SIG-M5 (cell line): ENCODE measurements around the gene SEC63.
"Not testable (repeated sequence)": the region's sequence is repeated elsewhere in the genome, so short reads cannot be mapped to it uniquely, and the experiment has no call there.

Experiments used
- DNase-seq: peaks from one replicate; lab custom pipeline; 2025; lab: John Stamatoyannopoulos, UW

SEC63 gene, protein sequence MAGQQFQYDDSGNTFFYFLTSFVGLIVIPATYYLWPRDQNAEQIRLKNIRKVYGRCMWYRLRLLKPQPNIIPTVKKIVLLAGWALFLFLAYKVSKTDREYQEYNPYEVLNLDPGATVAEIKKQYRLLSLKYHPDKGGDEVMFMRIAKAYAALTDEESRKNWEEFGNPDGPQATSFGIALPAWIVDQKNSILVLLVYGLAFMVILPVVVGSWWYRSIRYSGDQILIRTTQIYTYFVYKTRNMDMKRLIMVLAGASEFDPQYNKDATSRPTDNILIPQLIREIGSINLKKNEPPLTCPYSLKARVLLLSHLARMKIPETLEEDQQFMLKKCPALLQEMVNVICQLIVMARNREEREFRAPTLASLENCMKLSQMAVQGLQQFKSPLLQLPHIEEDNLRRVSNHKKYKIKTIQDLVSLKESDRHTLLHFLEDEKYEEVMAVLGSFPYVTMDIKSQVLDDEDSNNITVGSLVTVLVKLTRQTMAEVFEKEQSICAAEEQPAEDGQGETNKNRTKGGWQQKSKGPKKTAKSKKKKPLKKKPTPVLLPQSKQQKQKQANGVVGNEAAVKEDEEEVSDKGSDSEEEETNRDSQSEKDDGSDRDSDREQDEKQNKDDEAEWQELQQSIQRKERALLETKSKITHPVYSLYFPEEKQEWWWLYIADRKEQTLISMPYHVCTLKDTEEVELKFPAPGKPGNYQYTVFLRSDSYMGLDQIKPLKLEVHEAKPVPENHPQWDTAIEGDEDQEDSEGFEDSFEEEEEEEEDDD

DNA sequence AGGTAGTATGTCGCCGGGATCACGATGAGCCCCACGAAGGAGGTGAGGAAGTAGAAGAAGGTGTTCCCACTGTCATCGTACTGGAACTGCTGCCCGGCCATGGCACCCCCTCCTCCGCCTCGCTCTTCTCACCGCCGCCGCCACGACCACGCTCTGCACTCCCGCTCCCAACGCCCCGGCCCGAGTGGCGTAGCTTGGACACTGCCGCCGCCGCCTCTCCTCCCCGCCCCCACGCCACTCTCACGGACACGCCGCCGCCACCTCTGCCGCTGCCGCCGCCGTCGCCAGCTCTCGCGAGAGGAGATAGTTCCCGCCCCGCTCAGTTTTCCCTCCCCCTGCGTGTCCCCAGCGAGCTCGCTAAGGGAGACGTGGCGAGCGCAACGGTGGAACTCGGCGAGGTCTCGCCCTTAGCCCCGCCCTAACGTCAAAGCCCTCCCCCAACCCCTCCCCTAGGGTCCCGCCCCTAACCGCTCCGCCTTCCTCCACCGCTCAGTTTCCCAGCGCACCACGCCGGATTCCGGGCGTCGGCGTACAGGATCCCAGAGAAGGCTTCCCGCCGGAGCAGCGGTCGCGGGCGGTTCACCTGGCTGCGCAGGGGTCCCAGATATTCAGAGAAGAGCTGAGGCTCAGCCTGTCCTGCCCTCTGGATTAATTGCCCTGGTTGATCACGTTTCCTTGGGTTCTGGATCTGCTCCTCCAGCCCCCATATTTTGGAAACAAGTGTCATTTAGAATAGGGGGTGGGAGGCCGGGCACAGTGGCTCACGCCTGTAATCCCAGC is at the start of gene SEC63:
TSS of gene SEC63 (minus strand) at position 300 of the 780 bp plus-strand sequence. CDS start at position 101, 199 bp downstream.
- peak; percentile 43 for DNase-seq

DNA sequence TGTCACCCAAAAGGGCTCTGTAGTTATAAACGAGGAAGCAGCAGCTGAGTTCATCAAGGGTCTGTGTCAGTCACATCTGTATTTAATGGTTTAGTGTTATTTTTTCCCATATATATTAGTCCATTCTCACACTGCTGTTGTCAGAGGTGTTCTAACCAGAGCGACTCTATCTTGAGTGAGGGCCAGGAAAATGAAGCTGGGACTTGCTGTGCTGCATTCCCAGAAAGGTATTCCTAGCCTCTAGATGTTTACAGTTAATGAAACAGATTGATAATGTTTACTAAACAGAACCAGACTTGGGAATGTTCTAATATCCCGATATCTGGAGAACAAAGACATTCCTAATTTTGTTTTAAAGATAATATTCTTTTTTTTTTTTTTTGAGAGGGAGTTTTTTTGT is 48.0 kb upstream of the SEC63 start:
- no peak for DNase-seq

DNA sequence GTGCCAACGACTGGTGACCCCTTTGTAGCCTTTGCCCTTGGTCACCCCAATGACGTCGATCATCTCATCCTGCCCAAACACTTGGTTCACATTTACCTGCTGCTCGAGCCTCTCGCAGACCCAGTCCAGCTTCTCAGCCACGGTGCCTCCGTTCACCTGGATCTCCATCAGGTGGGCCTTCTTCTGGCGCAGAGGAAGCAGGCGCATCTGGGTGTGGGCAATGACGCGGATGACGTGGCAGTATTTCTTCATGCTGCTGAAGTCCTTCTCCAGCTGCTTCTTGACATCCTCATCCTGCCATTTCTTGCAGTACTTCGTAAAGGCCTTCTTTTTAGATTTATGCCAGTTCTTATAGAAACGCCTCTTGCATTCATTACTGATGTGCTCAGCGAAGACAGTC is 46.9 kb upstream of the SEC63 start:
- no peak for DNase-seq

DNA sequence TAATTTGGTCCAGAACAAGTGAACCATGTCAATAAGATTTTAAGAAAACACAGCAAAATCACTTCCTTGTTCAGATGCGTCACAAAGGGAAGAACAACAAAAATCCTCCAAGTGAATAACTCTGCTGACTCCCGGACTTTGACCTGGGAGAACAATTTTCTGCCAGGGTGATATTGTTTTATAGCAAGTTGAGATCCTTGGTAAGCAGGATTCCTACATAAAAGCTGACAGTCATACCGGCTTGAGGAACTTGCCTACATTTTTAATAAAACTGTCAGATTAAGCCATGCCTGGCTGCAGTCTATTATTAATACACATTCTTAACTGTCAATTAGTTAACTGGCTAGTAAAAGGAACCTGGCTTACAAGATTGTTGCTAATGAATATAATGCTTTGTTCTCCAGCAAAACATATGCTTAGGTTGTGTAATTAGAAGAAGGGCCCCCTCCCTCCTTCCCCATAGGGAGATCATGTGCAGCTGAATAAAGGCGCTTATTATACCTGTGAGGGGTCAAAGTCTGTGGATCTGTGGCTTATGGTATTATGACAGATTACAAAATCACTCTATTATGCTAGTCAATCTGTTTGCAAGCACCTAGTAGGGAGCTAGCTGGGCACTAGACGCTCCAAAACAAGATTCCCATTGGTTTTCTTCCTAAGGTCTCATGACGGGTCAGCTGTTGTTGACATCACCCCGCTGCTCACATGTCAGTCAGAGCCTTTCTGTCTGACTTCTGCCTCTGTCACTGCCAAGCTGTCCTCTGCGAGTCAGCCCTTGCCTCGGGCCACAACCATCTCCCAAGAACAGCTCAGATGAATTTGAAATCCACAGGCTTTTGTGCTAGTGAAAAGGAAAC is 44.6 kb upstream of the SEC63 start:
- DNase-seq = no peak

DNA sequence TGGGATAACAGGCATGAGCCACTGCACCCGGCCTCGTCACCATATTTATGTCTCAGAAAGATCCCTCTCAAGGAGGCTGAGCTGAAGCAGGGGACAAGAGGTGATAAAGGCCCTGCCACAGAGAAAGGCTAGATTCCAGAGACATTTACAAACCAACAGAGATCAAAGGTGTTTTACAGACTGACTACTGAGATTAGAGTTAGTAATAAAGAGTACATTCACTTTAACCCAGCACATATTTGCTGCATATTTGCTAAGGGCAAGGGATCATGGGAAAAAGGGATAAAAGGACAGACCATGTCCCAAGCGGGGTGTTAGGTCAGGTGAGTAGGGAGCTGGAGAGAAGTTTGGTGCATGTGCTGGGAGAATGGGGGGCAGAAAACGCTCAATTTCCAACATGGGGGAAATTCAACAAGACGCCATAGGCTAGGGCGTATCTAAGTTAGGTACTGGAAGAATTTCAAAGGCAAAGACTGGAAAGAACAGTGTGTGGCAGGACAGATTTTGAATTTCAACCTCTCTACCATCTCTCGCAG is 43.8 kb upstream of the SEC63 start:
- no peak for DNase-seq

DNA sequence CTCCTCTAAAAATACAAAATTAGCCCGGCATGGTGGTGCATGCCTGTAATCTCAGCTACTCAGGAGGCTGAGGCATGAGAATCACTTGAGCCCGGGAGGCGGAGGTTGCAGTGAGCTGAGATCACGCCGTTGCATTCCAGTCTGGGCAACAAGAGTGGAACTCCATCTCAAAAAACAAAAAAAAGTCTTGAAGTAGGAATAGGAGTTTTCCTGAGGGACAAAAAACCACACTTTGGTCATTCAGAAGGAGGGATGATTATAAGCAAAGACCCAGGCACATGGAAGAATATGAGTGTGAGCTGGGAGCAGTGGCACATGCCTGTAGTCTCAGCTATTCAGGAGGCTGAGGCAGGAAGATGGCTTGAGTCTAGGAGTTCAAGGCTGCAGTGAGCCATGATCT is 42.3 kb upstream of the SEC63 start:
- not testable (repeated sequence) for DNase-seq

DNA sequence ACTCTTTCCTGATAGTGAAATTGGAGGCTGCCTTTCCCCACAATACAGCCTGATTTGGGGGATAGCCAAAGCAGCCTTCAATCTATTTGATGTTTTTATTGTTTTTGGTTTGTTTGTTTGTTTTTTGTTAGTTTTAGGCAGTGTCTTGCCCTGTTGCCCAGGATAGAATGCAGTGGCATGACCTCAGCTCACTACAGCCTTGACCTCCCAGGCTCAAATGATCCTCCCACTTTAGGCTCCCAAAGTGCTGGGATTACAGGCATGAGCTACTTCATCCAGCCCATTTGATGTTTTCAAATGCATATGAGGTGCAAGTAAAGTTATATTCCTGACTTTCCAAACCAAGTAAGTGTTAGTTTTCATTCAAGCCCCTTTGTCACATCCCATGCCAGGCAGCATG is 41.3 kb upstream of the SEC63 start:
- no peak for DNase-seq

DNA sequence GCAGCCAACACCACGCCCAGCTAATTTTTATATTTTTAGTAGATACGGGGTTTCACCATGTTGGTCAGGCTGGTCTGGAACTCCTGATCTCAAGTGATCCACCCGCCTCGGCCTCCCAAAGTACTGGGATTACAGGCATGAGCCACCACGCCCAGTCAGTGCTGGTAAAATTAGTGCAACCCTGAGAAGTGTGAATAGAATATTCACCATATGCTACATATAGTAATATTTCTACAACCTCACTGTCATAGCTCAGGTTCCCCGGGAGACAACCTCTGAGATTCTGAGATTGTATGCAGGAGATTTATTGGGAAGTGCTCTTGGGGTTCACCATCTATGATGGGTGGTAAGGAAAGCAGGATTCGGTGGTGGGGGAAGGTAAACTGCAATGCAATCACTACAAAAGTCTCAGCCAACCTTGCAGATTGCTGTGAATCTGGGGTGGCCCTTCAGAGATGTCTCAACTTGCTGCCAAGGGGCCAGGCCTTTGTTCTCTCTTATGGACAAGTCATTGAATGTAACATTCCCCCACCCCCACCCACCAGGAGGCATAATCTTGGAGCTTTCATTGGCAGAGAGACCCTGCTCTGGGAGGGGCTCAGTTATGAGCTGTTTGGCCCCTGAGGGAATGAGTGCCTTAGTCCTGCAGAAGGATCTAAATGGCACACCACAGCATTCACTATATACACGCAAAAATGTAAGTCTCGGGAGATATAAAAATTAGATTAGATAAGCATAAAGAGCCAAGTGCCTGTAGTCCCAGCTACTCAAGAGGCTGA is 34.0 kb upstream of the SEC63 start:
- DNase-seq = no peak

DNA sequence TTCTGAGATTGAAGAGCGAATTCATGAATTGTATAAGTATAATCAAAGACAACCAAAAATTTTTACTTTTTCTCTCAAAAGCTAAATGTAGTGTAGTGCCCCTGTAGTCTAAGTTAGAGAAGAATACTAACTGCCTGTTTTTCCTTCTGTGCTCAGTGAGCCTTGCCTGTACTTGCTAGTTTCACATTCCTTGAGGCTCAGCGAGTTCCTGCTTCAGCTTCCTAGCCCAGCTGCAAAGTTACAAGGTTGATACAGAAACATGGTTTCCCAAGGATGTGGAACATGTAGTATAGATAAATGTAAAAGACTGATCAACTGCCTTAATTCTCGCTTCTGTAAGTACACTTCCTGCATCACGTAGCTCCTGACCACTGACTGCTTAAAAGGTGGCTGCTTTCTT is 33.1 kb upstream of the SEC63 start:
- DNase-seq = no peak

DNA sequence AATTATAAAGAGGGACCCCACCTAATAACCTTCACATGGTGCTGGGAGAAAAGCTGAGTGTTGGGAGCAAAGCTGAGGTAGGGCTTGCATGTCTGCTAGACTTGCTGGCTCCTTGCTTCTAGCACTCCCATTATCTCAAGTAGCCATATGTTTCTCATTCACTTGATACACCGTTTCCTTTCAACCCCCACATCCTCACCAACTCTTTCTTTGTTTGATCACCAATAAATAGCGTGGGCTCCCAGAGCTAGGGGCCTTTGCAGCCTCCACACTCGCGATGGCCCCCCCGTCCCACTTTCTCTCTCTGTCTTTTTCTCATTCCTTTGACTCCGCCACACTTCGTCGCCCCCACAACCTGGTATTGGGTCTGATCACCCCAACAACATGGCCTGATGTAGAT is 32.6 kb upstream of the SEC63 start:
- DNase-seq = not testable (repeated sequence)

DNA sequence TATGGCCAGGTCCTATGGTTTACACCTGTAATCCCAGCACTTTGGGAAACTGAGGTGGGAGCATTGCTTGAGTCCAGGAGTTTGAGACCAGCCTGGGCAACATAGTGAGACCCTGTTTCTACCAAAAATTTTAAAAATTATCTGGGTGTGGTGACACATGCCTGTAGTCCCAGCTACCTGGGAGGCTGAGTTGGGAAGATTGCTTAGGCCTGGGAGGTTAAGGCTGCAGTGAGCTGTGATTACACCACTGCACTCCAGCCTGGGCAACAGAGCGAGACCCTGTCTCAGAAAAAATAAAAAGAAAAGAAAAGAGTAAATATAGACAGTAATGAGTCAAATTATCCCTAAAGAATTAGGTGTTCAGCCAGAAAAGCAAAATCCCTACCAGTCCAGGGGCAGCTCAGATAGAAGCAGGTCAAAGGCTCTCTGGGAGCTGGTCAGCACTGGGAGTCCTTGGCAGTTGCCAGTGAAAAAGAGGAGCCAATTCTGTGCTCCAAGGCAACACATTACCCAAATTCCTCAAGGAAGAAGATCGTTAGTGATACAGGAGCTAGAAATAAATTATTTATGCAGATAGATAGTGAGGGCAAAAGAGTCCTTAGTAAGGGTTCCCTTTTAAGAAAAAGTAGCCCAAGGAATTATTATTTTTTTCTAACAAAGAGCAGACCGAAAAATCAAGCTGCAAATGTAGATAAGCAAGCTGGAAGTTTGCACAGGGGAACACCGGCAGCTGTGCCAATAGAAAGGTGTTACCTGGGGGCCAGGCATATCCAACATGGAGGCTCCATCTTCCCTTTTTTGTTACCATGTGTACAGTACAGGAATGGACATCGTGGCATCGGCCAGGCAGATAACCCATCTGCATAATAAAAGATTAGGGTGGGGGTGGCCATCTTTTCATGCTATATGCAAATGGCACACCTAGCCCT is 31.4 kb upstream of the SEC63 start:
- no peak for DNase-seq

DNA sequence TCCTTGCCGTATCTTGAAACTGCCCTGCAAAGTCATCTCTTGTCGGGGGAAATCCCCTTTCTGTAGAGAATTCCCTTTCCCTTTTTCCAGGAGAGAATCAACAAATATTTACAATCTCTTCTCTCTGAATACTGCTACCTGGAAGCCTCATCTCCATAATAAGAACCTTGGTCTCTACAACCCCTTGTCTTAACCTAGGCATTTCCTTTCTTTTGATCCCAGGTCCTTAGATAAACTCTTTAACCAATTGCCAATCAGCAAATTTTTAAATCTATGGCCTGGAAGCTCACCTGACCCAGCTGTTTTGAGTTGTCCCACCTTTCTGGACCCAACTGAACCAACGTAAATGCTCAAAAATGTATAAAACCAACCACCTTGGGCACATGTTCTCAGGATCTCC is 30.6 kb upstream of the SEC63 start:
- DNase-seq = no peak

DNA sequence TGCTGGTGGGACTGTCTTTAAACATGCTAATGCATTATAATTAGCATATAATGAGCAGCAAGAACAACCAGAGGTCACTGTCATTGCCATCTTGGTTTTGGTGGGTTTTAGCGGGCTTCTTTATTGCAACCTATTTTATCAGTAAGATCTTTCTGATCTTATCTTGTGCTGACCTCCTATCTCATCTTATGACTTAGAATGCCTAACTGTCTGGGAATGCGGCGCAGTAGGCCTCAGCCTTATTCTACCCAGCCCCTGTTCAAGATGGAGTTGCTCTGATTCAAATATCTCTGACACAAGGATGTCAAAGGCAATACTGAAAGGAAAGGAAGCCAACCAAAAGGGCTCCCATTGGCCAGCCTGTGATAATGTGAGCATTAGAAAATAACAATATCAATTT is 29.8 kb upstream of the SEC63 start:
- no peak for DNase-seq

DNA sequence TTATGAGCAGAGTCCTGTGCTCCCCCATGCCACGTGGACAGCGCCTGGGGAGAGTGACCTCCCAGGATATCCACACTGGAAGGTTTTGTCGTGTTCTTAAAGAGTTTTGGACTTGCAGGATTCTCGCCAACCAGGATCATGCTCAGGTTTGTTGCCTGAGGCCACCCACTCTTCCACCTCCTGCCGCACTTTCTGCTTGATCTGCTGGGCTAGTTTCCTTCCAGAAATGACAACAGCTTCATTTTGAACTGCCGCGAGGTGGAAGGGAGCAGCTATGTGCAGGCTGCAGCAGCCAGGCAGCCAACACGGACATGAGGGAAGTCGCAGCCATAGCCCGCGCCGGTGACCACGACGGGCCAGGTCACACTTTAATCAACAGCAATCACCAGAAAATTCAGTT is 27.7 kb upstream of the SEC63 start:
- DNase-seq = no peak

DNA sequence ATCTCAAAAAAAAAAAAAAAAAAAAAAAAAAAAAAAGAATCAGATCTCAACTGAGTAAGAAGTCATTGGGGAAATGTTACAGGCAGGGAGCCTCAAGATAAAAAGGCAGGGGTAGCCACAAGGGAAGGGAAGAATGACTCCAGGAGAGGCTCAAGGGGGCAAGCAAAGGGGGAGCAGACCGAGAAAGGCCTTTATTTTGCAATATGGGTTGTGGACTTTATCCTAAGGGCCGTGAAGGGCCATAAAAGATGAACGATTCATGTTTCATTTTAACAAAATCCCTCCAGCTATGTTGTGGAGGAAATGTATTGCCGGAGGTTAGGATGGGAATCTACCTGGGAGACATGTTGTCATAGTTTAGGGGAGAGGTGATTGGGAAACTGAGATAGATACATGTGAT is 25.8 kb upstream of the SEC63 start:
- no peak for DNase-seq

DNA sequence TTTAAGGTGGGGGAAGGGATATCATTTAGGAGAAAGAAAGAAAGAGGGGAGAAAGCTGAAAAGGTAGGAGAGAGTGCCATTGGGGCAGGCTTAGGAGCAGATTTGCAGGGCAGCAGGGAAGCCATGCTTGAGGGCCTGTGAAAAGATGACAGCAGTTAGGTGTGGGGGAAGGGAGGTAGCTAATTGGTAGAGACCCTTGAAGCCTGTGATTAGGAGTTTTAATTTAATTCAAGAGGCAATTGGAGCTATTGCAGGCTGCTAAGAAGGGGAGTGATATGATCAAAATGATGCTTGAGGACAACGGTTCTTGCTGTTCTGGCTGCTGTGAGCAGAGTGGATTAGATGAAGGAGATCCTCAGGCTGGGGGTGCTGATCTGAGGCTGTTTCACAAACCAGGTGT is 24.5 kb upstream of the SEC63 start:
- no peak for DNase-seq

DNA sequence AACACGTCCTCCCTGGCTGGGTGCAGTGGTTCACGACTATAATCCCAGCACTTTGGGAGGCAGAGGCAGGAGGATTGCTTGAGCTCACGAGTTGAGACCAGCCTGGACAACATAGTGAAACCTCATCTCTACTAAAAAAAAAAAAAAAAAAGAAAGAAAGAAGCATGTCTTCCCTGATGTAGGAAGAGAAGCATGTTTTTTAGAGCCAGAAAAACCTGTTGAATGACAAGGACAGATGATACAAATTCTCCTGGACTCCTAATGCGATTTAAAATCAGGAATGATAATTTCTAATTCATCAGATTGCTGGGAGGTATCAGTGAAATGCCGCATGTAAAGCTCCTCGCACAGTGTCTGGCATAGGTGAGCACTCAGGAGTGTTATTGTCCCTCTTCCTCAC is 23.7 kb upstream of the SEC63 start:
- DNase-seq = no peak

DNA sequence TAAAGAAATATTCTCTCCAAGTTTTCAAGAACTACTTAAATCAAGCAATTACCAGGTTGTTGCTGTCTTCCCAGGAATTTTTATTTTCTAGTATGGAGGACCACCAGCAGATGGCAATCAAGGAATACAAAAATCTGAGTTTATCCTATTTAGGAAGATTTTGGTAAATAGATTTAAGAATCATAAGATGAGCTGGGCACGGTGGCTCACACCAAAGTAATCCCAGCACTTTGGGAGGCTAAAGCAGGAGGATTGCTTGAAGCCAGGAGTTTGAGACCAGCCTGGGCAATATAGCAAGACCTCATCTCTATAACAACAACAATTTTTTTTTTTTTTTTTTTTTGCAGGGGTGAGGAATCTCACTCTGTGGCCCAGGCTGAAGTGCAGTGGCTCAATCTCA is 19.3 kb upstream of the SEC63 start:
- no peak for DNase-seq

DNA sequence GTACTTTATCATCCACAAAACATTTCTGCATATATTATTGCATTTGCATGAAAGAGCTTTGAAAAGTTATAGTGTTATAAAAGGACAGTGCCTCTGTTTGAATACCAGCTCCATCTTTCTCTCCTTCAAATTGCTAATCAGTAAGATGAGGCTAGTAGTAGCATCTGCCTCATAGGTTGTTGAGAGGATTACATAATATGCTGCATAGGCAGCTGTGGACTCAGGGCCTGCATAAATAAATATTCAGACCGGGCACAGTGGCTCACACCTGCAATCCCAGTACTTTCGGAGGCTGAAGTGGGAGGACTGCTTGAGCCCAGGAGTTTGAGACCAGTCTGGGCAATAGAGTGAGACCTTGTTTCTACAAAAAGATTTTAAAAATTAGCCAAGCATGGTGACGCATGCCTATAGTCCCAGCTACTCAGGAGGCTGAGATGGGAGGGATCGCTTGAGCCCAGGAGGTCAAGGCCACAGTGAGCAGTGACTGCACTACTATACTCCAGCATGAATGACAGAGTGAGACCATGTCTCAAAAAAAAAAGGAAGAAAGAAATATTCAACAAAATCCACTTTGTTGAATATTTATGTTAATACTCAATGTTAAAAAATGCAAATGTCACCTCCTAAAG is 18.3 kb upstream of the SEC63 start:
- no peak for DNase-seq
